Right lobe of liver (tissue), 5 donors: Measurements from ENCODE around the gene CARHSP1. TPM values are rescaled to one million over a fixed set of nuclear protein-coding genes. Genes with fewer than 3 reads are reported as not detected.

Source experiments
- total RNA-seq, 6 experiments: library from RNA; depleted of rRNA in 2 of 6; stranded (reverse); fragments of >200 nt in 2 of 6; fragmentation: NEBNext Ultra II Directional in 3 of 6; extraction: Animal tissue kit (Norgen Biotek cat#: 25700) in 3 of 6; gene quantifications; one replicate each; pipeline versions ENCODE4 v1.1.0 to v1.2.4, GENCODE V29; 2016 to 2023
- donor health status: DM: no; HTN: no; CAD: no.
- donor health status: DM: no; HTN: no; CAD: no.
- donor health status: DM: no; HTN: yes; CAD: no.
- donor health status: DM: no; HTN: yes; CAD: no.

CARHSP1 gene
- total RNA-seq, 6 experiments from 2014 or later, result 61.5 to 132 (median 73.1) TPM

Other genes starting within 250 kb of the CARHSP1 start
- gene METTL22, start 247.3 kb downstream of the CARHSP1 start, total RNA-seq, result 10 to 100 TPM; 11.3 to 15.2 (median 13.7) TPM
- 100 to 1,000 TPM; 160 to 378 (median 305) TPM for gene ABAT, start 194.4 kb downstream of the CARHSP1 start, total RNA-seq
- 1 to 10 TPM; 5.0 to 9.4 (median 6.9) TPM for gene TMEM186, start 71.4 kb downstream of the CARHSP1 start, total RNA-seq
- 10 to 100 TPM; 18.6 to 47.8 (median 39.0) TPM for gene PMM2, start 71.2 kb downstream of the CARHSP1 start, total RNA-seq
- not detected for gene LITAFD, start 13.3 kb upstream of the CARHSP1 start, total RNA-seq
- 10 to 100 TPM; 46.8 to 55.8 (median 49.1) TPM for gene USP7, start 94.9 kb upstream of the CARHSP1 start, total RNA-seq
- 10 to 100 TPM; 23.6 to 34.8 (median 28.3) TPM for gene HAPSTR1, start 222.6 kb upstream of the CARHSP1 start, total RNA-seq